Activated T-cell treated with anti-CD3 and anti-CD28 coated beads, Interleukin-2, amount 50 U/mL, for 24 hours (primary cell): ENCODE results near the gene FN1.

Experiments
- DNase-seq: peaks from one replicate; pipeline ENCODE4 v3.0.0-alpha.2; 2020
- H3K27ac Mint-ChIP-seq: 2 replicates; pipeline ENCODE4 v1.8.0; 2020; ENCODE audit warnings: mild to moderate bottlenecking, mixed read lengths
- H3K27me3 Mint-ChIP-seq: 2 replicates; pipeline ENCODE4 v1.8.0; 2020; ENCODE audit warnings: mixed read lengths
- H3K36me3 Mint-ChIP-seq: 2 replicates; pipeline ENCODE4 v1.8.0; 2020; ENCODE audit warnings: low read depth, mixed read lengths
- H3K4me1 Mint-ChIP-seq: 2 replicates; pipeline ENCODE4 v1.8.0; 2020; ENCODE audit warnings: low read depth, mixed read lengths
- H3K4me3 Mint-ChIP-seq: 2 replicates; pipeline ENCODE4 v1.8.0; 2020; ENCODE audit warnings: mild to moderate bottlenecking, moderate library complexity, mixed read lengths
- H3K9me3 Mint-ChIP-seq: 2 replicates; pipeline ENCODE4 v1.8.0; 2020; ENCODE audit warnings: mixed read lengths

FN1 gene

GRCh38 chr2:215377283-215377682, 58.6 kb downstream of the FN1 start:
- H3K9me3 Mint-ChIP-seq, result no peaks in the 10 kb centered on the region
- H3K4me1 Mint-ChIP-seq, result no peaks in the 10 kb centered on the region
- H3K4me3 Mint-ChIP-seq, result no peak overlapping the region
- no peak for DNase-seq
- no peak overlapping the region for H3K27ac Mint-ChIP-seq
- H3K27me3 Mint-ChIP-seq, result no peaks in the 10 kb centered on the region
- peaks cover 28% of the 10 kb centered on the region for H3K36me3 Mint-ChIP-seq

DNA sequence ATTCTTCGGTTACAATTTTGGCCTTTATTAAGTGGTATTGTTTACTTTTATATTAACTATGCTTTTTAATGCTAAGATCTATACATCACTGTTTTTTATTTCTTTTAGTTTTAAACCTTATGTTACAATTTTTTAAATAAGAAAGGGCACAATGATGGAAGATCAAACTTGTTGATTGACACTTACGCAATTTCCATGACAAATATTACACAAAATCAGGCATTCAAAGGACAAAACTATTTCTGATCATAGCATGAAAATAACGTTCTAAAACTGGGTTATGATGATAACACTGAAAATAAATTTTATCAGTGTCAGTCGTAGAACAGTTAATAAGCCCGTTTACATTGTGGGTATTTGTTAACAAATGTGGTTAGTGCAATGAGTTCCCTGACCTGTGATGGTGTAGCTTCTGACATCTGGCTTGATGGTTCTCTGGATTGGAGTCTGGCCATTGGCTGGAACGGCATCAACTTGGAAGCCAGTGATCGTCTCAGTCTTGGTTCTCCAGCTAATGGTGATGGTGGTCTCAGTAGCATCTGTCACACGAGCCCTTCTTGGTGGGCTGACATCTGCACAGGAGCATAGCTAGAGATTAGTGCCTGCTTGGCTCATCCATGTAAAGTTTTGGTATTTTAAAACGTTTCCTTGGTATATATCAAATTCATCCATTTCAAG, 59.6 kb downstream of the FN1 start:
- no peaks in the 10 kb centered on the region for H3K9me3 Mint-ChIP-seq
- peaks cover 28% of the 10 kb centered on the region for H3K36me3 Mint-ChIP-seq
- no peak for DNase-seq
- no peaks in the 10 kb centered on the region for H3K27me3 Mint-ChIP-seq
- no peak overlapping the region for H3K27ac Mint-ChIP-seq
- H3K4me3 Mint-ChIP-seq, result no peak overlapping the region
- no peaks in the 10 kb centered on the region for H3K4me1 Mint-ChIP-seq

- Mint-ChIP-seq H3K9me3 (no peaks in the 10 kb centered on the region), H3K27ac (no peak overlapping the region), H3K27me3 (no peaks in the 10 kb centered on the region), H3K36me3 (peaks cover 28% of the 10 kb centered on the region), H3K4me1 (no peaks in the 10 kb centered on the region), H3K4me3 (no peak overlapping the region)
- DNase-seq, result no peak
Measured at GRCh38 chr2:215375467-215375830, 60.4 kb downstream of the FN1 start.

DNA sequence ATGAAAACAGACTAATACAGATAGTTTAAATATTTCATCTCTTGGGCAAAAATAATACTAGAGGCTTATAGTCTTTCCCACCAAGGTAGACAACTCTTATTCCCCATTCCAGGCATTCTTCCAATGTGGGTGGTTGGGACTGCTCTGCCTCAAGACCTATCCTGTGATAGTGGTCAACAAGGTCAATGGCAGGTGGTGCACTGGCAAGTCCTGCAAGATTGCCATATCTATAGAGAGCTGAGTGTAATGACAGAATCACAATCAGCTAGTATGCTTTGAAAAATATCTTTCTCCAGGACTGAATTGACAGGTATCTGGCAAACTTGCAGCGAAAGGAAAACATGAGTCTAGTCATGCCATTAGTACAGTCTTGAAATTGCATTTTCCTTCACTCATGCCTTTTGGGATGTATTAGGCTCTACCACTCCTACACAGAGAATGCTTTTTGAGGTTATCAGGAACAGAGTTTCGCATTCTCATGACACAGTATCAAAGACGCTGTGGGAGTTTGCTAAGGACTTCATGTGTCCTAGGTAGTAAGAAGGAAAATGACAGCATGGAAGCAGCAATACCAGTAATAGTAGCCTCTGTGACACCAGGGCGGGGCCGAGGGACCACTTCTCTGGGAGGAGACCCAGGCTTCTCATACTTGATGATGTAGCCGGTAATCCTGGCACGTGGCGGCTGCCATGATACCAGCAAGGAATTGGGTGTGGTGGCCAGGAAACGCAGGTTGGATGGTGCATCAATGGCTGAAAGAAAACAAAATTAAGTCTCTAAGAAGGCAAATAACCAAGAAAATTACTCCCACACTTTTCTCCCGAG, 61.0 kb downstream of the FN1 start:
- Mint-ChIP-seq H3K36me3 (peaks cover 28% of the 10 kb centered on the region), H3K27ac (no peak overlapping the region), H3K4me1 (no peaks in the 10 kb centered on the region), H3K4me3 (no peak overlapping the region), H3K27me3 (no peaks in the 10 kb centered on the region), H3K9me3 (no peaks in the 10 kb centered on the region)
- DNase-seq, result no peak

DNA sequence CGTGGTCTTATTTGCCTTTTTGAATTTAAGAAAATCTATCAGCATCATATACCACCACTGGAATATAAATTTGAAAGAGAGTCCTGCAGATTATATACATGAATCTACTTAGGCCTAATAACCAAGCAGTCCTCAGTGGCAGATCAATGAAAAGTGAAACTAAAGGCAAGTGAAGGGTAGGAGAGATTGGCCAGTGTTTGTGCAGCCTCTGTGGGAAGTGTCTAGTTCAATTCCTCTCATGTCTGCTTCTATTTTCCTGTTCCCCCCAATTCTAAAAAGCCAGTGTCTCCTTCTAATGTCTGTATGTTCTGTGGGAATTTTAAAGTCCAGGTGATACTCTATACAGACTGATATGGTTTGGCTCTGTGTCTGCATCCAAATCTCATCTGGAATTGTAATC, 61.9 kb downstream of the FN1 start:
- no peaks in the 10 kb centered on the region for H3K9me3 Mint-ChIP-seq
- H3K4me3 Mint-ChIP-seq, result no peak overlapping the region
- DNase-seq, result no peak
- no peaks in the 10 kb centered on the region for H3K27me3 Mint-ChIP-seq
- no peaks in the 10 kb centered on the region for H3K4me1 Mint-ChIP-seq
- no peak overlapping the region for H3K27ac Mint-ChIP-seq
- H3K36me3 Mint-ChIP-seq, result peaks cover 30% of the 10 kb centered on the region

DNA sequence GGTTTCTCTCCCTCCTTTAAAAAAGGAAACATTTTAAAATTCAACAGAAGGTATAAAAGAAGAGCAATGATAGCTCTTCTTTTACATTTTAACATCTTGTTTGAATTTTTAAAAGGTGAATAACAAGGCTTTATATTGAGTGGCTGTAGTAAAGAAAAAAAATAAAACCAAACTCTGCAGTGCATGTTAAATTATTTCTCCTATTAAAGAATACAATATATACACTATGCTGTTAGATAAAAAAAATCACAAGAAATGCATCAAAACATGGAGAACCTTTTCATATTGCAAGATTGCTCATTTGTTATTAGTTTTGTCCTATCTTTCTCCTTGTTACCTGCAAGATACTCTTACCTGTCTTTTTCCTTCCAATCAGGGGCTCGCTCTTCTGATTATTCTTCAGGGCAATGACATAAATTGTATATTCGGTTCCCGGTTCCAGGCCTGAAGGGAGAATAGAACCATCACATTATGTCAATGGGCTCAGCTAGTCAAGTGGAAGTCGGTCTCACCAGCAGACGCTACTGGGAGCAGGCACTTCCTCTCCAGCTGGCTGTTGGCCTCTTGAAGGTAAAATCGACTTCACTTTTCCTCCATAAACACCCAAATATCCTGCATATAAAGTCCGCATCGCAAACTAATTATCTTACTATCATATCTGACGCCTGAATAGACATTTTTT, 62.8 kb downstream of the FN1 start:
- no peaks in the 10 kb centered on the region for H3K27me3 Mint-ChIP-seq
- H3K27ac Mint-ChIP-seq, result no peak overlapping the region
- H3K4me3 Mint-ChIP-seq, result no peak overlapping the region
- H3K9me3 Mint-ChIP-seq, result no peaks in the 10 kb centered on the region
- no peaks in the 10 kb centered on the region for H3K4me1 Mint-ChIP-seq
- DNase-seq, result no peak
- H3K36me3 Mint-ChIP-seq, result peaks cover 31% of the 10 kb centered on the region

- no peaks in the 10 kb centered on the region for H3K4me1 Mint-ChIP-seq
- H3K27me3 Mint-ChIP-seq, result no peaks in the 10 kb centered on the region
- no peak overlapping the region for H3K27ac Mint-ChIP-seq
- no peak for DNase-seq
- no peak overlapping the region for H3K4me3 Mint-ChIP-seq
- no peaks in the 10 kb centered on the region for H3K9me3 Mint-ChIP-seq
- peaks cover 37% of the 10 kb centered on the region for H3K36me3 Mint-ChIP-seq
Measured at GRCh38 chr2:215371915-215372897, 63.7 kb downstream of the FN1 start.

DNA sequence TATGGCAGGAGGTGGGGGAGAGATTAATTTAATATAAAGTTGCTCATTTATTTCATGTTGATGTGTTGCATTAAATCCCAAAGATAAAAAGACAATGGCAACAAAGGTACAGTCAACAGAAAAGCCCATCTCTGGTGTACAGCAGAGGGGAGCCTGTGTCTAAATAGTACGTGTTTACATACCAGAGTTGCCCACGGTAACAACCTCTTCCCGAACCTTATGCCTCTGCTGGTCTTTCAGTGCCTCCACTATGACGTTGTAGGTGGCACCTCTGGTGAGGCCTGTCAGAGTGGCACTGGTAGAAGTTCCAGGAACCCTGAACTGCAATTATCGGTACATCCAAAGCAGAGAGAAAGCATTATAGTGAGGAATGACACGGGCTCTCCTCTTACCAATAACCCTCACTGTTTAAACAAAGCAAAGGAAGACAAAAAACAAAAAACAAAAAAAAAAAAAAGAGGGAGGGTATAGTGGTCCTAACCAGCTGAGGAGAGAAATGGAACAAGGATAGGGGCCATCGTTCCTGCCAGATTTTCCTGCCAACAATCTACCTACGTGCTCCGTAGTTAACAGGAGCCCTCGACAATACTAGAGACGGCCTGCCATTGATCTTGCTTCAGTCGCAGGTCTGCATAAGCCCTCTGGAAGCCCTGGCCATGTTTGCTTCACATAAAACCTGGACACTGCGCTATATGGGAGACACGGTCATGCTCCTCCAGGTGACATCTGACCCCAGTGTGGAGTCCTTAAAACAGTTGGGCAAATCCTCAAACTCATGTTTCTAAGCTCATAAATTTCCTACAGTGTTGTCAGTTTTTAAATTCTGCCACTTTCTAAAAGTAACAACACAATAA, 65.5 kb downstream of the FN1 start:
- no peak overlapping the region for H3K27ac Mint-ChIP-seq
- DNase-seq, result no peak
- no peak overlapping the region for H3K4me3 Mint-ChIP-seq
- H3K36me3 Mint-ChIP-seq, result peaks cover 43% of the 10 kb centered on the region
- H3K27me3 Mint-ChIP-seq, result no peaks in the 10 kb centered on the region
- H3K4me1 Mint-ChIP-seq, result no peaks in the 10 kb centered on the region
- H3K9me3 Mint-ChIP-seq, result no peaks in the 10 kb centered on the region

DNA sequence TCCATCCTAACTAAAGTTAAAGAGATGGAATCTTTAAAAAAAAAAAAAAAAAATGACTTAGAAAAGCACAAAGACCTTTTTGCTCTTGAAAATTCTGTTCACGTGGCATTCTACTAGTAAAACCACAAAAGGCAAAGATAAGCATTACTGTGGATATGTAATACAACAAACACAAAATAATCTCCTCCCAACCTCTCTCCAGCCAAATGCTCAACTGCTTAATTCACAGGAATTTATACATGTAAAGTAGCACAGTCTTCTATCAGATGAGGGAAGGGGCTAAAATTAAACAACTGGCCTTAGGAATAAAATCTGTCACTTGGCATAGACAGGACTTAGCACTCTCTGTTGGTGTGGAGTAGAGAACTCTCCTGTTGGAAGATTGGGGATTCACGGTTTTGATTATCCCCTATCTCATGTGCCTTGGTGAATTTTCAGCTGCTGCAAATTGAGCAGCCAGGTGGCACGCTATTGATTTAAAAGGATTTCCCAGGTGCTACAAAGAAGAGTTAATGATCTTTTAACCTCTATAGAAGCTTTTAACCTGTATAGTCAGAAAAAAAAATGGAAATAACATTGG, 66.6 kb downstream of the FN1 start:
- H3K9me3 Mint-ChIP-seq, result no peaks in the 10 kb centered on the region
- no peak overlapping the region for H3K27ac Mint-ChIP-seq
- no peak for DNase-seq
- no peaks in the 10 kb centered on the region for H3K27me3 Mint-ChIP-seq
- no peak overlapping the region for H3K4me3 Mint-ChIP-seq
- no peaks in the 10 kb centered on the region for H3K4me1 Mint-ChIP-seq
- H3K36me3 Mint-ChIP-seq, result peaks cover 44% of the 10 kb centered on the region

DNA sequence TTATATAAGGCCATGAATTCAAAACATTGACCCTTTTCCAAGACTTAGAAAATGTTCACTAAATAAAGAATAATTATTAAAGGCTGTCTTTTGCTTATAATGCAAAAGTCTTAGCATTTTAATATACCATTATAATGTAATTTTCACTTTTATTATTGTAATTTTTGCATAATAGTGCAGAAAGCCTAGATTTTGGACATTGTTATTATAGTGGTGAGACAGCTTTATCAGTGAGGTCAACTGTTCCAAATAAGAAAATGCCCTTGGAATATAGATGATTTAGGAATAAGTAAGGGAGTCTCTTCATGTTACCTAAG, 67.4 kb downstream of the FN1 start:
- peaks cover 47% of the 10 kb centered on the region for H3K36me3 Mint-ChIP-seq
- no peaks in the 10 kb centered on the region for H3K27me3 Mint-ChIP-seq
- no peaks in the 10 kb centered on the region for H3K4me1 Mint-ChIP-seq
- H3K27ac Mint-ChIP-seq, result no peak overlapping the region
- H3K9me3 Mint-ChIP-seq, result no peaks in the 10 kb centered on the region
- DNase-seq, result no peak
- H3K4me3 Mint-ChIP-seq, result no peak overlapping the region

DNA sequence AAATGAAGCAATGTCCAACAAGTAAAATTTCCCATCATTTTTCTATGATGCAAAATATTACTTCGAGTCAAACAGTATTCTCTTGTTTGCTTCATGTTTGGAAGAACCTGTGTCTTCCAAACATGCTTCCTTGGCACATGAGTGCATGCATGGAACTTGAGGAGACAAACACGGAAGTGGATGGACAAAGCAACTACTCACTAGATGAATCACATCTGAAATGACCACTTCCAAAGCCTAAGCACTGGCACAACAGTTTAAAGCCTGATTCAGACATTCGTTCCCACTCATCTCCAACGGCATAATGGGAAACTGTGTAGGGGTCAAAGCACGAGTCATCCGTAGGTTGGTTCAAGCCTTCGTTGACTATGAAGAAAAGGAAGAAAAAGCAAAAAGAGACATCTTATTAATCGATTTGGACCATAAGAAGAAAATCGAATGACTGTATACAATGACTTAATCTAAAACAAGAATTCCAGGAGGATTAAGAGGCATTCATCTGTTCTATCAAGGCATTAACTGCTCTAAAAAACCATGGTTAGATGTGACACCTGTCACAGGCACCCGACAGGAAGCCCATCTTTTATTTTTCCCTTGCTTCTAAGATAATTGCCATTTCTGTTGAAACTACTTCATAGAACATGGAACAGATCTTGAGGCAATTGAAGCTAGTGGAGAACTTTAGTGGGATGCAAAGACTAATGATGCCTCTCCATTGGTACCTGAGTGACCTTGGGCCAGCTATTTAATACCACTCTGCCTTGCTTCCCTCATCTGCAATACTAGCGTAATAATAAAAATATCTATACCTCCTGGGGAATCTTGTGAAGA, 68.0 kb downstream of the FN1 start:
- DNase-seq, result no peak
- Mint-ChIP-seq H3K27ac (no peak overlapping the region), H3K36me3 (peaks cover 48% of the 10 kb centered on the region), H3K27me3 (no peaks in the 10 kb centered on the region), H3K9me3 (no peaks in the 10 kb centered on the region), H3K4me1 (no peaks in the 10 kb centered on the region), H3K4me3 (no peak overlapping the region)

GRCh38 chr2:215366440-215367032, 69.3 kb downstream of the FN1 start:
- Mint-ChIP-seq H3K4me3 (no peak overlapping the region), H3K4me1 (no peaks in the 10 kb centered on the region), H3K27me3 (no peaks in the 10 kb centered on the region), H3K9me3 (no peaks in the 10 kb centered on the region), H3K27ac (no peak overlapping the region), H3K36me3 (peaks cover 58% of the 10 kb centered on the region)
- DNase-seq, result no peak
